WERI-Rb-1 (cell line): ENCODE measurements around the gene PIK3R6.

ENCODE experiments used
- DNase-seq: peaks from one replicate; pipeline ENCODE4 v3.0.0-alpha.2; 2020
- H3K27ac ChIP-seq: fragments of 250-450 bp; sonication (Bioruptor Pico); 2 replicates; pipeline ENCODE4 v1.5.1; 2020; ENCODE audit warnings: mild to moderate bottlenecking, moderate library complexity
- H3K27me3 ChIP-seq: fragments of 250-450 bp; sonication (Bioruptor Pico); 2 replicates; pipeline ENCODE4 v1.5.1; 2021; ENCODE audit warnings: mild to moderate bottlenecking, low read depth, moderate library complexity; ENCODE audit not compliant: insufficient read depth, severe bottlenecking
- H3K36me3 ChIP-seq: fragments of 250-450 bp; sonication (Bioruptor Pico); 2 replicates; pipeline ENCODE4 v1.5.1; 2020; ENCODE audit warnings: mild to moderate bottlenecking, moderate library complexity
- H3K4me3 ChIP-seq: 2 replicates; pipeline ENCODE4 v1.5.1; 2011; ENCODE audit warnings: low read depth, mild to moderate bottlenecking, control low read depth, low read length
- H3K9me3 ChIP-seq: fragments of 250-450 bp; sonication (Bioruptor Pico); 2 replicates; pipeline ENCODE4 v1.5.1; 2021; ENCODE audit warnings: mild to moderate bottlenecking, moderate library complexity; ENCODE audit not compliant: severe bottlenecking
- CTCF ChIP-seq: IDR thresholded peaks from 2 replicates; pipeline ENCODE4 v1.5.1; 2011; ENCODE audit warnings: low read depth, mild to moderate bottlenecking, control low read depth, inconsistent platforms, low read length

PIK3R6 gene

GRCh38 chr17:8865385-8865784 is 2.1 kb downstream of the PIK3R6 start:
- no peak overlapping the region for H3K27ac ChIP-seq
- no peaks in the 10 kb centered on the region for H3K36me3 ChIP-seq
- H3K9me3 ChIP-seq: no peaks in the 10 kb centered on the region
- no peaks in the 10 kb centered on the region for H3K27me3 ChIP-seq
- H3K4me3 ChIP-seq: no peak overlapping the region
- no peak for DNase-seq
- TF ChIP-seq CTCF: no peak

- no peak overlapping the region for H3K4me3 ChIP-seq
- H3K27ac ChIP-seq: no peak overlapping the region
- H3K9me3 ChIP-seq: no peaks in the 10 kb centered on the region
- DNase-seq: no peak
- H3K27me3 ChIP-seq: no peaks in the 10 kb centered on the region
- no peaks in the 10 kb centered on the region for H3K36me3 ChIP-seq
- TF ChIP-seq CTCF: no peak
These were observed 5.0 kb downstream of the PIK3R6 start for GRCh38 chr17:8862213-8863056.

GRCh38 chr17:8861495-8862181 is 5.8 kb downstream of the PIK3R6 start:
- DNase-seq: no peak
- H3K27ac ChIP-seq: no peak overlapping the region
- H3K27me3 ChIP-seq: no peaks in the 10 kb centered on the region
- H3K36me3 ChIP-seq: no peaks in the 10 kb centered on the region
- no peaks in the 10 kb centered on the region for H3K9me3 ChIP-seq
- no peak for TF ChIP-seq CTCF
- no peak overlapping the region for H3K4me3 ChIP-seq

- H3K27ac ChIP-seq: no peak overlapping the region
- no peak for TF ChIP-seq CTCF
- DNase-seq: no peak
- no peak overlapping the region for H3K4me3 ChIP-seq
- no peaks in the 10 kb centered on the region for H3K9me3 ChIP-seq
- H3K27me3 ChIP-seq: no peaks in the 10 kb centered on the region
- no peaks in the 10 kb centered on the region for H3K36me3 ChIP-seq
These were observed 7.6 kb downstream of the PIK3R6 start for GRCh38 chr17:8859804-8860430.

- no peak for TF ChIP-seq CTCF
- no peaks in the 10 kb centered on the region for H3K9me3 ChIP-seq
- H3K36me3 ChIP-seq: no peaks in the 10 kb centered on the region
- H3K4me3 ChIP-seq: no peak overlapping the region
- DNase-seq: no peak
- H3K27ac ChIP-seq: no peak overlapping the region
- no peaks in the 10 kb centered on the region for H3K27me3 ChIP-seq
These were observed 8.3 kb downstream of the PIK3R6 start for GRCh38 chr17:8859027-8859803.
